Stimulated activated CD4-positive, alpha-beta T cell treated with anti-CD3 and anti-CD28 coated beads, Interleukin-2, amount 100 ng/mL, for 48 hours (primary cell): ENCODE measurements around the gene SPHK1.

Experiments
- DNase-seq, 2 donors: peaks; one replicate each; pipeline ENCODE4 v3.0.0-alpha.2; 2020

Gene SPHK1

GRCh38 chr17:76384987-76385891 lies 830 bp downstream of the SPHK1 start:
- peak; percentile 21 to 25 for DNase-seq

- DNase-seq = peak; percentile 82 to 87
Measured at GRCh38 chr17:76385892-76386786, 1.7 kb downstream of the SPHK1 start.

GRCh38 chr17:76386966-76387765 lies 2.8 kb downstream of the SPHK1 start:
- DNase-seq = no peak

- no peak for DNase-seq
Measured at GRCh38 chr17:76388966-76389888, 4.8 kb downstream of the SPHK1 start.

GRCh38 chr17:76390003-76390421 lies 5.6 kb downstream of the SPHK1 start:
- no peak for DNase-seq

- DNase-seq = no peak
Measured at GRCh38 chr17:76391200-76391715, 6.8 kb downstream of the SPHK1 start.

GRCh38 chr17:76394166-76394565 lies 9.8 kb downstream of the SPHK1 start:
- no peak for DNase-seq

- no peak for DNase-seq
Measured at GRCh38 chr17:76395980-76396379, 11.6 kb downstream of the SPHK1 start.

- DNase-seq = no peak
Measured at GRCh38 chr17:76397184-76397583, 12.8 kb downstream of the SPHK1 start.

- peak; percentile 85 to 92 for DNase-seq
Measured at GRCh38 chr17:76397687-76398522, 13.5 kb downstream of the SPHK1 start.

- no peak for DNase-seq
Measured at GRCh38 chr17:76398523-76399174, 14.2 kb downstream of the SPHK1 start.

GRCh38 chr17:76399175-76400172 lies 15.1 kb downstream of the SPHK1 start:
- DNase-seq = no peak

GRCh38 chr17:76402711-76403110 lies 18.3 kb downstream of the SPHK1 start:
- no peak for DNase-seq

- no peak for DNase-seq
Measured at GRCh38 chr17:76404256-76404655, 19.8 kb downstream of the SPHK1 start.

GRCh38 chr17:76404976-76405563 lies 20.7 kb downstream of the SPHK1 start:
- no peak for DNase-seq

GRCh38 chr17:76405607-76405966 lies 21.2 kb downstream of the SPHK1 start:
- DNase-seq = no peak

GRCh38 chr17:76405967-76406647 lies 21.7 kb downstream of the SPHK1 start:
- no peak for DNase-seq

GRCh38 chr17:76407509-76407908 lies 23.1 kb downstream of the SPHK1 start:
- no peak for DNase-seq
